Stimulated activated CD4-positive, alpha-beta T cell treated with anti-CD3 and anti-CD28 coated beads, Interleukin-4, amount 100 ng/mL, for 4 hours (primary cell): ENCODE results near the gene SGCA.
A peak's percentile ranks its signal among the peaks of the same experiment; 100 is the strongest.

Experiments used
- DNase-seq, 2 experiments: peaks; one replicate each; pipeline ENCODE4 v3.0.0-alpha.2; 2020

Gene SGCA

DNA sequence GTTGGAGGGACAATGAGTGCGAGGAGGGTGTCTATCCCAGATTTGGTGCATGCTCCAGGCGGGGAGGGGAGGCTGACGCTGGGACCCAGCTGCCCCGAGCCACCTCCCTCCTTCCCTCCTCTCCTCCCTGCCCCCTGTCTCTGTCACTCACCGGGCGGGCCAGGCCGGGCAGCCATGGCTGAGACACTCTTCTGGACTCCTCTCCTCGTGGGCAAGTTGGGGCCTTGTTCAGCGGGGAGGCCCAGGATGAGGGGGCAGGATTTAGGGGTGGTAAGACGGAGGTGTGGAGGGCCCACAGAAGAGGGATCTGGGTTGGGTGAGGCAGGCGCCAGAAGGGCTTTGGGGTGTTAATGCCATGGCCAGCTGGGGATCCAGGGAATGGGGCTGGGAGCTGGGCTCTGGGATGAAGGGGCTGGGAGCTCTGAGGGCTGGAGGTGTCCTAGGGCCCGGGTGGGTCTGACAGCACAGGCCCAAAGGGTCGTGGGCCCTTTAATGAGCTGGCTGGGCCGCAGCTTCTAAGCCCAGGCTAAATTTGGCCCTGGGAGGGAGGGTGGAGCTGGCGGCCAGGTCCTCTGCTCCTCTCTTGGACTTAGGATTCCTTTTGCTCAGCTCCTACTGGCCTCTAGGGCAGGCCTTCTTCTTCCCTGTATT is at the start of gene SGCA:
TSS of gene SGCA (plus strand) at position 139 of the 651 bp plus-strand sequence. CDS start at position 175, 36 bp downstream.
- no peak for DNase-seq

DNA sequence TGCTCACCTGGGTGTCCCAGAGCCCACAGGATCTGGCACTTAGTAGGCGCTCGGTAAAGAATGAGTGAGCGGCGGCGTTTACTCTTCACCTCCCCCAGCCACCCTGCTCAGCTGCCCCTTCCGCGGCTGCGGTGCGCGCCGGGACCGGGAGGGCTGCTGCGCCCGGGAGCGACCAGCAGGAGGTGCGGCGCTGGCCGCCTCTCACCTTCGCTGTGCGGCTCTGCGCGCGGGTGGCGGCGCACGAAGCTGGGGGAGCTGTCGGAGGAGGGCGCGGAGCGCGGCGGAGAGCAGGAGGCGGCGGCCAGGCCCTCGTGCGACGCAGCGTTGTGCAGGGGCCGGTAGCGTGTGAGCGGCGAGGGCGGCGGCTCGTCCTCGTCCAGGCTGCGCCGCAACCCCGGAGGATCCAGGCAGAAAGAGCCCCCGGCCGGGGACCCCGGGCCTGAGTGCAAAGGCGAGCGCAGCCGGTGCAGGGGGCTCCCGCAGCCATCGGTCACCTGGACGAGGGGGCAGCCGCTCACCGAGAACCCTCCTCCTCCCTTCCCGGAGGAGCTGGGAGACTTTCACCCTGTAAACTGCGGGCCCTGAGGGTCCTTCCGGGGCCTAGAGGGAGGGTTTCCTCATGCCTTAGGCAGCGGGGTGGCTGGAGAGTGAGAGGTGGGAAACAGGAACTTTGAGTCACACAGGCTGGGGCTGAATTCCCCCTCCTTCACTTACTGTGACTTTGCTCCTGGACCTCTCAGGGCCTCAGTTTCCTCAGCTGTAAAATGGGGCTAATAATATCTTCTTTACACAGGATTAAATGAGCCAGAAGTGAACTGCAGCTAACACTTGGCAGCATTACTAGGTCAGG is 48.4 kb upstream of the SGCA start:
- peak; percentile 63 to 65 for DNase-seq

DNA sequence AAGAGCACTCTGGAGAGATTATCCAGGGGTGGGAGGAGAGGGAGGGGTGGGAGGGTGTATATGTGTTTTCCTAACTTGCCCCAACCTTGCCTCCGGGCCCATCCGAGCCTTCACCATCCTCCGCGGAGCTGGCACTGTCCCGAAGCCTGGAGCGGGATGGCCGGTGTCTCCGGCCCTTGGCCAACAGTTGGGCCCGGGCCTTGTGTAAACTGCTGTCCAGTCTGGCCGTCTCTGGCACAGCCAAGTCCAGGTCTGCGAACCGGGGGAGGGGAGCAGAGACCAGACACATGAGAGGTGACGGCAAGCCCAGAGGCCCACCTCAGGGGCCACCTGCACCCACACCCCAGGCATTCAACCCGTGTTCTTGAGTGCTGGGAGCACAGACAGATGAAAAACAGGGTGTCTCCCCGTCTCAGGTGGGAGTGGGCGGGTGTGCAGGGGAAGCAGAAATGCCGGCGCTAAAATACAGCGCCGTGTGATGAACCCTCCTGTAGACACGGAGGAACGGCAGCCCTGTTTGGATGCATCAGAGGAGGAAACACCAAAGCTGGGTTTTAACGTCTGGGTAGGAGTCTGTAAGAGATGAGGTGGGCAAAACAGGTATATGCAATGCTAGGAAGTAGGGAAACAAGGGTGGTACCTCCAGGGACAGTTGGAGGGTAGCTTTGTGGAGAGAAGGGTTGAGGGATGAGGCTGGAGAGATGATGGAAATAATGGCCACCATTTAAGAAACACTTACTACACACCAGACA is 47.6 kb upstream of the SGCA start:
- no peak for DNase-seq

DNA sequence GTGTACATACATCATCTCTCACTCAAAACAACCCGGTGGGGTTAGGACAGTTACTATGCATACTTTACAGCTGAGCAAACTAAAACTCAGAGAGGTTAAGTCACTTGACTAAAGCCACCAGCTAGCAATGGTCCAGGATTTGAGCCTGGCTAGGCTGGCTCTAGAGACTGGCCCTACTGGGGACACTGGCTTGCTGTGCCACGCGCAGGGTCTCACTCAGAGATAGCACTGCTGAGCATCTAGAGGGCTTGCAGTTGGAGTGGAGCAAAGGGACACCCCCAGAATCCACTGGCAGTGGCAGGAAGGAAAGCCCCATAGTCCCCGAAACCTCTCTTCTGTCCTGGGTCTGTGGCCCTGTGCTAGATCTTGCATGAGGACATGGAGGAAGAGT is 47.0 kb upstream of the SGCA start:
- DNase-seq, result no peak

DNA sequence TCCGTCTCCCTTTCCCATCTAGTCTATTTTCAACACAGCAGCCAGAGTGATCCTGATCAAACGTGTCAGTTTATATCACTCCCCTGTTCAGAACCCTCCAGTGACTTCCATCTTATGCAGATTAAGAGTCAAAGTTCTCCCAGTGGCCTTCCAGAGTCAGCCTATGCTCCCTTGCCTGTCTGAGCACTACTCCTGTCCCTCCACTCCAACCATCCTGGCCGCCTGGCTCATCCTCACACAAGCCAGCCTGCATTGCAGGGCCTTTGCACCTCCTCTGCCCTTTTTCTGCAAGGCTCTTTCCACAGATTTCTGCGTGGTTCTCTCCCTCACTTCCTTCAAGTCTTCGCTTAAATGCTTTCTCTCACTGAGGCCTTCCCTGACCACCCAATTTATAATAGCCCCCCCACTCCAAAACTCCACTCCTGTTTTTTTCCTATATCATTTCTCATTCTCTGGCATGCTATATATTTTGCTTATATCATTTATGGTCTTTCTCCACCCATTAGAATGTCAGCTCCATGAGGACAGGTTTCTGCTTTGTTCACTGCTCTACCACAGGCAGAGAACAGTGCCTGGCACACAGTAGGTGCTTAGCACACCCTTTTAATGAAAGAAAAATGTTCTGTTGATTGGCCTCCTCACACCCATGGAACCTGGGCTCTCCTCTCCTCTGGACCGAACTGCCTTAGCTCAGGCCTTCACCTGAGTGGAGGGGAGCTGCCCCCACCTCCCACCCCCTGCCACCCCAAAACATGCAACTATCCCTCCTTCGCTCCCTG is 45.1 kb upstream of the SGCA start:
- no peak for DNase-seq

DNA sequence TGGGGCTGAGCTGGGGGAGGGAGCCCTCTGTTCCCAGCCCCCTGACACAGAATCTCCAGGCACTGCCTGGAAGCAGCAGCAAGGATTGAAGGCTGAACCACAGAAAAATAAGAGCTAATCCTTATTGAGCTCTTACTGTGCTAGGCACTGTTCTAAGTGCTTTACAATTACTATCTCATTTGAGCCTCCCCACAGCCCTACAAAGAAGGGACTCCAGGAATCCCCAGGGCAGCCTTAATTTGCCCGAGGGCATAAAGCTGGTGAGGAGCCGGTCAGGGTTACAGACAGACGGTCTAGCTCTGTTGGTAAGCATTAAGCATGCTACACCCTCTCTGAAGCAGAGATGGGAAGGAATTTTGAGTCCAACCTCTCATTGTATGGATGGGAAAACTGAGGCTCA is 42.9 kb upstream of the SGCA start:
- DNase-seq, result no peak

DNA sequence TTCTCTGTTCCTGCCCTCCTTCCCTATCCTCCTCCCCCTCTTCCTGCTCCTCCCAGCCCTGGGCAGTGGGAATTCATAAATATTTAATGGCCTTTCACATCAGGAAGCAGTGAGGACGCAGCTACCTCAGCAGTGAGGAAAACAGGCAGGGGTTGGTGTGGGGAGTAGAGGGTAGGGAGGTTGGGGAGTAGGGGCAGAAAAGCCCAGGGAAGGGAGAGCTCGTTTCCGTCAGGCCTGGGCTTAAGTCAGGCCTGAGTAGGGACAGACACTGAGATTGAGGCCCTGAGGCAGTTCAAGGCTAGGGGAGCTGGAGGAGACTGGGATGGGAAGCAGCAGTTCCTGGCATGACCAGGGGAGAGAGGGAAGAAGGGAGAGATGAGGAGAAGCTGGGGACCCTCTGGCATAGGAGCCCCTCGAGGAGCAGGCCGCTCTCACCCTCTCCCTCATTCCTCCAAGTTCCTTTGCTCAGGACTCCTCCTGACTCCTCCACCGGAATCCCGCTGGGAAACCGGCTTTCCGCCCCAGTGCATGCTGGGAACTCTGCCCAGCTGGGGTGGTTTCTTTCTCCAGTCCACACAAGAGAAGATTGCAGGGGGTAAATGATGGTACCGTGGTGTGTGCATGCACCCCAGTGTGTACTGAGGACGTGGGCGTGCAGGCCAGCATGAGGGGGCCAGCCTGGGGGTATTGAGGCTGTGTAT is 42.0 kb upstream of the SGCA start:
- DNase-seq, result no peak

DNA sequence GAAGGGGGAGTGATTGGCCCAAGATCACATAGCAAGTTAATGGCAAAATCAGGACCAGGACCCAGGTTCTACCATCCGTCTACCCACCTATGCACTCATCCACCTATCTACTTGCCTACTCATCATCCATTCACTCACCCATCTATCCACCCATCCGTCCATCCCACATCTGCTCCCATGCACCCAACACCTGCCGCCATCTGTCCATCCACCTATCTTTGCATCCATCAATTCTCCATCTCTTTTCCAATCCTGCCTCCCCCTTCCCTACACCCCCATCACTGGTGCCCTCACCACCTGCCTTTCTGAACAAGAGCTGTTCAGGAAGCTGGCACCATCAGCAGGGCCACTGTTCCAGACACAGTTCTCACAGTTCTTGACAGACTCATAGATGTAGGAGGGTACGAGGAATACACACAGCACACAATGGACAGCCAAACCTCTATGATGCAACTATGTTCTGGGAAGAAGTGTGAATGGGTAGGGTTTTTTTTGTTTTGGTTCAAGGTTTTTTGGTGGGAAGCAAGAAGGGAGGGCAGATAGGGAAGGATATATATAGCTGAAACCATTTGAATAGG is 40.3 kb upstream of the SGCA start:
- DNase-seq, result no peak

DNA sequence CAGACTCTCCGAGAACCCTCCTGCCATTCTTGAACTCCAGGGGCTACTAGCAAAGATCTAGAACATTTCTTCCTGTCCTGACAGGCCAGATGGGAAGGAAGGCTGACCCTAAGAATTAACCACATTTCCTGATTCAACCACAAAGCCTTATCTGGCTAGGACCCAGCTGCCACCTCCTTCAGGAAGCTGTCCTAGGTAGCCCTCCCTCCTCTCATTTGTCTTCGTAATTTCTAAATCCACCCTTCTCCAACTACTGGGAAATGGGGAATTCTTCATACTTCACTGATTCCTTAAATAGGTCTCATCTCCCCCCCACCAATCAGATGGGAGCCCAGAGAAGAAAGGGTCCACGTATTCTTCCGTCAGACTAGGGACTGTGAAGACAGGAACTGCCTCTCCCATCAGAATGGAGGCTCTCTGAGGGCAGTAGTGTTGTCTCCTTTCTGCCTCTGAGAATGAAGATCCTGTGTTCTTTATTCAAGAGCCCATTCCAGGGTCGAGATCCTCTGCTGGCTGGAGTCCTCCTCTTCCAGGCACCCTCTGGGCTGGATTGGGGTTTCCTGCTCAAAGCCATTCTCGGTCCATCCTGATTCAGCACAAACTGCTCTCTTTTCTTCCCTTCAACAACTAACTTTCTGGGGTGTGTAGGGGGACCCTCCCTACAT is 38.0 kb upstream of the SGCA start:
- DNase-seq, result no peak

DNA sequence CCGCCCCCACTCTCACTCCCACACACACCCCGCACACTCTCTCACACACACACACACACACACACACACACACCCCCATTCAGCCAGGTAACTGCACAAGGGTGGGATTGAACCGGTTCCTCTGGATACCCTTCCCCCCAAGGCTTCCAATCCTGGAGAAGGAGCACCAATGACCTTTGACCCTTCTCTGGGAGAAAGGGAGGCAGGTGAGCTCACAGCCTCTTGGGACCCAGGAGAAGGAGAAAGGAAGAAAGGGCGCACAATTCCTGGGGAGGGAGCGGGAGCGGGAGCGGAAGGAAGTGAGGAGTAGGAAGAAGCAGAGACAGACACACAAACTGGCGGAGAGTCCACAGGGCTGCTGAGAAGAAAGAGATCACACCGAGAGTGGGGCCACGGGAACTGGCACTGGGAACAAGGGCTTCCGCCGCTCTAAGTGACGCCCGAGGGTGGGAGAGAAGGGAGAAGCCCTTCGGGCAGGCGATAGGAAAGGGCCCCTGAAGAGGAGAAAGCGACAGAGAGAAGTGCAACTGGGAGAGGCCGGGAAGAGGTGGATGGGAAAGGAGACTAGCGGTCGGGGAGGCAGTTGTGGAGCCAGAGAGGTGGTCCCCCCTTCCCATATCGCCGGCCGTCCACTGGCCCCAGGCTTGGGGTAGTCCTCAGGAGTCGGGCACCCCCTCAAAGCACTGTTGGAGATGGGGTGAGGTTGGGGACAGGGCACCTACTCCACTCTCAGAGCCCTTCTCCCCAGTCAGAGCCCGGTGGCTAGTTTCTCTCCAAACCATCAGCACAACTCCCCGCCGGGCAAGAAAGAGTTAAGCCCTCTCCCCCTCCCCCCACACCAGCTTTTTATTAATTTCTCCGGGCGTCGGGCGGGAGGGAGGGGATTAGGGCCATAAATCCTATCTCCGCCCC is 37.1 kb upstream of the SGCA start:
- DNase-seq, result no peak

GRCh38 chr17:50129353-50129727 is 36.5 kb upstream of the SGCA start:
- DNase-seq, result no peak

- peak; percentile 44 to 50 for DNase-seq
Observed at GRCh38 chr17:50129728-50130558, 35.9 kb upstream of the SGCA start, which contains the start of gene SAMD14. TSS of gene SAMD14 (minus strand) at chr17:50130160. CDS start at chr17:50124959, 5,201 bp downstream.

DNA sequence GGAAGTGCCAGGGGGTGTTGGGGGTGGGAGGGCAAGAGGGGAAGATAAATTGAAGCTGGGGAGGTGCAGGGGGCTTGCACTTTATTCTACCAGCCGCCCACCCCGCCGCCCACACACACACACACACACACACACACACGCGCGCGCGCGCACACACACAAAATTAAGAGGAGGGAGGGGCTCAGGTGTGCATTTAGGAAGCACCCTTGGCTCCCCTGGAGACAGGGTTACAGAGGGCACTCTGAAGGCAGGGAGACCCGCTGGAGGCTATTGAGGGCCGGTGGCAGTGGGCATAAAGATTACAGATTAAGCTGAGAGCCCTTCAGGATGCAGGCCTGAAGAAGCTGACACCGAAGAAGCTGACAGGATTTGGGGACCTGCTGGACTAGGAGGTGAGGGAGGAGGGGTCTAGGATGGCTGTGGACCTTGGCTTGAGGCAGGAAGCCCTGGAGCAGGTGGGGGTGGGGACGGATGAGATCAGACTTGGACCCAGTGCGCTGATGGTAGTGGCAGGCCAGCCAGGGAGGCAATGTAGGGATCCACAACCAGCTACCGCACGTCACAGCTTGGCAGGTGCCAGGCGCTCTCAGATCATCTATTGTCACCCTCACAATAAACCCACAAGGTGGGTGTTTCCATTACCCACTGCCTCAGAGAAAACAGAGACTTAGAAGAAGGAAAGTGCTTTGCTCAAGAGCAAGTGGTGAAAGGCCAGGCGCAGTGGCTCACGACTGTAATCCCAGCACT is 35.1 kb upstream of the SGCA start:
- peak in 1 of 2 experiments; percentile 11 for DNase-seq

GRCh38 chr17:50132104-50132794 is 33.6 kb upstream of the SGCA start:
- no peak for DNase-seq

GRCh38 chr17:50133028-50133768 is 32.6 kb upstream of the SGCA start:
- no peak for DNase-seq

DNA sequence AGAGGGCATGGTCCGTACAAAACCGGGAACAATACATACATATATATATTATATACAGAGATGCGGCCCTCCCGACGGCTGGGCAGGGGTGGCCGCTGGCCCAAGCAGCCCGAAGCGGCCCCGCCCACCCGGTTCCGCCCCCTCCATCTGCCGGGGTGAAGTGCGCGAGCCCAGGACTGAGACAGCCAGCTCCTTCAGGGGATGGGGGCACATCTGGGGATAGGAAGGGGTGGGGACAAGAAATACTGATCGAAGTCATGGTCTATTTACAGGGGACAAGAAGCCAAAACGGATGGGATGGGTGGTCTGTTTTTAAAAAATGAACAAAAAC is 32.1 kb upstream of the SGCA start:
- DNase-seq, result no peak
